T-helper 17 cell (primary cell): ENCODE measurements around the gene MTO1. TPM values are rescaled to one million over a fixed set of nuclear protein-coding genes. Genes with fewer than 3 reads are reported as not detected.
A peak's percentile ranks its signal among the peaks of the same experiment; 100 is the strongest.
"Not testable (repeated sequence)": the region's sequence is repeated elsewhere in the genome, so short reads cannot be mapped to it uniquely, and the experiment has no call there.

Experiments used
- ATAC-seq: fragments of 150-1000 bp; cut with Tn5 transposase; 2 replicates; pipeline ENCODE4 v1.10.0; 2021; ENCODE audit warnings: mild to moderate bottlenecking, moderate library complexity
- DNase-seq, 3 donors: peaks; one replicate each; pipeline versions ENCODE4 v3.0.0 to v3.0.0-alpha.2; 2020 to 2021
- H3K9me3 ChIP-seq: one replicate; pipeline ENCODE4 v1.7.0; 2013; ENCODE audit warnings: low read length, mild to moderate bottlenecking; ENCODE audit not compliant: control insufficient read depth, poor library complexity, severe bottlenecking
- H3K27ac Mint-ChIP-seq: one replicate; pipeline ENCODE4 v1.8.0; 2022; ENCODE audit warnings: mild to moderate bottlenecking, moderate library complexity, mixed read lengths
- H3K27me3 Mint-ChIP-seq: one replicate; pipeline ENCODE4 v1.8.0; 2022; ENCODE audit warnings: mixed read lengths
- H3K36me3 Mint-ChIP-seq: one replicate; pipeline ENCODE4 v1.8.0; 2022; ENCODE audit warnings: low read depth, mixed read lengths
- H3K4me1 Mint-ChIP-seq: one replicate; pipeline ENCODE4 v1.8.0; 2022; ENCODE audit warnings: mild to moderate bottlenecking, mixed read lengths
- H3K4me3 Mint-ChIP-seq: one replicate; pipeline ENCODE4 v1.8.0; 2022; ENCODE audit warnings: mild to moderate bottlenecking, moderate library complexity, mixed read lengths
- total RNA-seq, 4 donors: library from RNA in 2 of 4; stranded (reverse) in 2 of 4; gene quantifications; one replicate each; pipeline ENCODE4 v1.2.3 and lab custom pipeline; 2022 to 2026

Gene MTO1
- total RNA-seq, 2 donors from 2014 or later: 37.1 to 47.4 TPM

GRCh38 chr6:73511796-73512195 lies 50.3 kb downstream of the MTO1 start:
- no peaks in the 10 kb centered on the region for H3K27me3 Mint-ChIP-seq
- H3K27ac Mint-ChIP-seq: peak overlapping the region; percentile 67
- ATAC-seq: no peak
- H3K36me3 Mint-ChIP-seq: peaks cover 3% of the 10 kb centered on the region
- peaks cover 26% of the 10 kb centered on the region for H3K4me1 Mint-ChIP-seq
- no peak overlapping the region for H3K4me3 Mint-ChIP-seq
- no peak for DNase-seq
- no peaks in the 10 kb centered on the region for H3K9me3 ChIP-seq

DNA sequence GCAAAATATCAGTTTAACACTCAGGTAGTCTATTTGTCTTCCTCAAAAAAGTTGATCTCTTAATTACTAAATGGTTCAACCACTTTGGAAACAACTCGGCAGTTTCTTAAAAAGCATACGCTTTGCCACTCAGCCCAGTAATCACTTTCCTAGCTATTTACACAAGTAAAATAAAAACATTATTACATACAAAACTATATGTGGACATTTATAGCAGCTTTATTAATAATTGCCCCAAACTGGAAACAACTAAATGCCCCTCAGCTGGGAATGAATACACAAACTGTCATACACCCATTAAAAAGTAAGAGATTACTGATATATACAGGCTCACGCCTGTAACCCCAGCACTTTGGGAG lies 51.9 kb downstream of the MTO1 start:
- Mint-ChIP-seq H3K4me1 (peaks cover 33% of the 10 kb centered on the region), H3K27ac (peak overlapping the region; percentile 100), H3K4me3 (peak overlapping the region; percentile 45), H3K27me3 (no peaks in the 10 kb centered on the region), H3K36me3 (peaks cover 3% of the 10 kb centered on the region)
- peaks cover 2% of the 10 kb centered on the region for H3K9me3 ChIP-seq
- ATAC-seq (peak; percentile 5), DNase-seq (no peak)

DNA sequence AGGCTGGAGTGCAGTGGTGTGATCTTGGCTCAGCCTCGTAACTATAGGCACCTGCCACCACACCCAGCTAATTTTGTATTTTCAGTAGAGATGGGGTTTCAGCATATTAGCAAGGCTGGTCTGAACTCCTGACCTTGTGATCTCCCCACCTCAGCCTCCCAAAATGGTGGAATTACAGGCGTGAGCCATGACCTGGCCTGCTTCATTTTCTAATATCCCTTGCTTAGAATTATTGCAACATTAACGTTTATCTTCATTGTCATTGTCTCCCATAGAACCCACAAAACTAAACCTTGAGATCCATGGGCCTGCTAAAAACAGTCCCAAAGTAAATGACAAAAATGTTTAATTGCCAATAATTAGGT lies 53.2 kb downstream of the MTO1 start:
- Mint-ChIP-seq H3K27ac (peak overlapping the region; percentile 100), H3K4me3 (peak overlapping the region; percentile 76), H3K27me3 (no peaks in the 10 kb centered on the region), H3K4me1 (peaks cover 40% of the 10 kb centered on the region), H3K36me3 (peaks cover 8% of the 10 kb centered on the region)
- ATAC-seq (no peak), DNase-seq (no peak)
- peaks cover 4% of the 10 kb centered on the region for H3K9me3 ChIP-seq

DNA sequence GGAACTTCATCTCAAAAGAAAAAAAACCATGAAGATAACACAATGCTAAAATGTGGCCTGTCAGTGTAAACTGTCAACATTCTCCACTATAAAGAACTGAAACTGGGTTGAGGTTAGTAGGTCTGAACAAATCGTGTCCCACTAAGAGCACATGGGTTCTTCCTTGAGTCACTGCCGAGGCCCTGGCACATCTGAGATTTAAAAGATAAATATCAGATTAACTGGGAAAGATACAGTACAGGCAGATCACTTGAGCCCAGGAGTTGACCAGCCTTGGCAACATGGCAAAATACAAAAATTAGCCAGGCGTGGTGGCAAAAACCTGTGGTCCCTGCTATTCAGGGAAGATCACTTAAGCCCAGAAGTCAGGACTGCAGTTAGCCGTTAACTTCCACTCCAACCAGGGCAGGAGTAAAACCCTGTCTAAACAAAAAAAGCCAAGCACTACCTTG lies 53.7 kb downstream of the MTO1 start:
- peaks cover 4% of the 10 kb centered on the region for H3K9me3 ChIP-seq
- Mint-ChIP-seq H3K27me3 (no peaks in the 10 kb centered on the region), H3K4me1 (peaks cover 45% of the 10 kb centered on the region), H3K36me3 (peaks cover 11% of the 10 kb centered on the region), H3K27ac (peak overlapping the region; percentile 100), H3K4me3 (peak overlapping the region; percentile 76)
- ATAC-seq (peak; percentile 12), DNase-seq (no peak)

DNA sequence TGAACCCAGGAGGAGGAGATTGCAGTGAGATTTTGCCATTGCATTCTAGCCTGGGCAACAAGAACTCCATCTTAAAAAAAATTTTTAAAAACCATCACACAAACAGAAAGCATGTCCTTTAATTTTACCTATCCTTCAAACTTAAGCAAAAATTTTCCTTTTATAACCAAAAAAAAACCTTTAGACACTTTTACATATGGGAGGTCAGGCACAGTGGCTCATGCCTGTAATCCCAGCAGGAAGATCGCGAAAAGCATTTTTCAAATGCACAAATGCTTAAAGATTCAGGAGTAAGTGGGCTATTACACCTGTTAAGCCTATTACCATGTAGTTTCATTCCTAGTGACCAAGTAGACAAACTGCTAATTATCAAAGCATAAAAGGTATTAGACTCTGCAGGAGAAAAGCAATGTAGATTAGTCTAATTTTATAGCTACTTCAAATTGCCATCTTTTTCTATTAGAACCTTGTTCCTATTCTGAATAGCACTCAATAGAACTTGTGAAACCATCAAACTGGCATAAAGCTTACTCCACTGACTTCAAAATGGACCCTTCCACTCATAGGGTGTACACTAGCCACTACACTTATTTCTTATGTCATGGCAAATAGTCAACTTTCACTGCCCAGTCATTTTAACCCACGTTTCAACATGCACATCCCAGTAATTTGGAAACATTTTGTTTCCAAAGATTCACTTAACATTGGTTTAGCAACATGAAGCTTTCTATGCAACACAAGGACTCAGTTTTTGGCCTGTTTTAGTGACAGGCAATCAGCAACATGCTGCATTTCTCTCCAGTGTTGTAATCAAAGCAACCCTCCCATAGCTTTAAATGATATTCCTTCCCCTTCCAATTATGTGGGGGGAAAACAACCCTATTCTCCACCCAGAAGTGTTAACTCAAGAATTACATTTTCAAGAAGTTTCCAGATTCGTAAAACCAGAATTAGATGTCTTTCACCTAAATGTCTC lies 55.3 kb downstream of the MTO1 start:
- DNase-seq (no peak), ATAC-seq (no peak)
- Mint-ChIP-seq H3K4me1 (peaks cover 53% of the 10 kb centered on the region), H3K36me3 (peaks cover 13% of the 10 kb centered on the region), H3K4me3 (peak overlapping the region; percentile 76), H3K27me3 (peaks cover 6% of the 10 kb centered on the region), H3K27ac (peak overlapping the region; percentile 100)
- peaks cover 4% of the 10 kb centered on the region for H3K9me3 ChIP-seq

DNA sequence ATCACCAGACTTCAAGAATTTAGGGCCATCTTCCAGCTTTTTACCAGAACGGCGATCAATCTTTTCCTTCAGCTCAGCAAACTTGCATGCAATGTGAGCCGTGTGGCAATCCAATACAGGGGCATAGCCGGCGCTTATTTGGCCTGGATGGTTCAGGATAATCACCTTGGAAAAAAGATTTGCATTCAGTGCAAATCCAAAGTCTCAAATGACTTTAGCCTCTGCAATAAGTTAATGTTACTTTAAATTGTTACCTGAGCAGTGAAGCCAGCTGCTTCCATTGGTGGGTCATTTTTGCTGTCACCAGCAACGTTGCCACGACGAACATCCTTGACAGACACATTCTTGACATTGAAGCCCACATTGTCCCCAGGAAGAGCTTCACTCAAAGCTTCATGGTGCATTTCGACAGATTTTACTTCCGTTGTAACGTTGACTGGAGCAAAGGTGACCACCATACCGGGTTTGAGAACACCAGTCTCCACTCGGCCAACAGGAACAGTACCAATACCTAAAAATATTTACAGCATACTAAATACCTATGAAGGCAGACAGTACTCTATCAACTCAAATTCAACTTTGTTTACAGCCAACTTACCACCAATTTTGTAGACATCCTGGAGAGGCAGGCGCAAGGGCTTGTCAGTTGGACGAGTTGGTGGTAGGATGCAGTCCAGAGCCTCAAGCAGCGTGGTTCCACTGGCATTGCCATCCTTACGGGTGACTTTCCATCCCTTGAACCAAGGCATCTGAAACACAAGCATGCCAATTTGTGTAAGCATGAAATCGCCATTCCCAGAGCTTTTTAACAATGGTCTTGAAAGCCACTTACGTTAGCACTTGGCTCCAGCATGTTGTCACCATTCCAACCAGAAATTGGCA lies 56.8 kb downstream of the MTO1 start:
- DNase-seq, H3K27me3 Mint-ChIP-seq, H3K9me3 ChIP-seq, ATAC-seq: not testable (repeated sequence)
- H3K36me3 Mint-ChIP-seq: peaks cover 11% of the 10 kb centered on the region
- peaks cover 52% of the 10 kb centered on the region for H3K4me1 Mint-ChIP-seq
- H3K4me3 Mint-ChIP-seq: peak overlapping the region; percentile 91
- peak overlapping the region; percentile 100 for H3K27ac Mint-ChIP-seq

GRCh38 chr6:73518982-73519881 lies 57.7 kb downstream of the MTO1 start:
- Mint-ChIP-seq H3K4me1 (peaks cover 55% of the 10 kb centered on the region), H3K36me3 (peaks cover 11% of the 10 kb centered on the region)

DNA sequence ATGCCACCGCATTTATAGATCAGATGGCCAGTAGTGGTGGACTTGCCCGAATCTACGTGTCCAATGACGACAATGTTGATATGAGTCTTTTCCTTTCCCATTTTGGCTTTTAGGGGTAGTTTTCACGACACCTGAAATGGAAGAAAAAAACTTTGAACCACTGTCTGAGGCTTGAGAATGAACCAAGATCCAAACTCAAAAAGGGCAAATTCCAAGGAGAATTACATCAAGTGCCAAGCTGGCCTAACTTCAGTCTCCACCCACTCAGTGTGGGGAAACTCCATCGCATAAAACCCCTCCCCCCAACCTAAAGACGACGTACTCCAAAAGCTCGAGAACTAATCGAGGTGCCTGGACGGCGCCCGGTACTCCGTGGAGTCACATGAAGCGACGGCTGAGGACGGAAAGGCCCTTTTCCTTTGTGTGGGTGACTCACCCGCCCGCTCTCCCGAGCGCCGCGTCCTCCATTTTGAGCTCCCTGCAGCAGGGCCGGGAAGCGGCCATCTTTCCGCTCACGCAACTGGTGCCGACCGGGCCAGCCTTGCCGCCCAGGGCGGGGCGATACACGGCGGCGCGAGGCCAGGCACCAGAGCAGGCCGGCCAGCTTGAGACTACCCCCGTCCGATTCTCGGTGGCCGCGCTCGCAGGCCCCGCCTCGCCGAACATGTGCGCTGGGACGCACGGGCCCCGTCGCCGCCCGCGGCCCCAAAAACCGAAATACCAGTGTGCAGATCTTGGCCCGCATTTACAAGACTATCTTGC lies 58.6 kb downstream of the MTO1 start:
- peaks cover 4% of the 10 kb centered on the region for H3K9me3 ChIP-seq
- peak; percentile 64 to 79 (median 67) for DNase-seq
- Mint-ChIP-seq H3K4me3 (peak overlapping the region; percentile 91), H3K27ac (peak overlapping the region; percentile 100), H3K27me3 (peaks cover 6% of the 10 kb centered on the region), H3K4me1 (peaks cover 51% of the 10 kb centered on the region), H3K36me3 (peaks cover 11% of the 10 kb centered on the region)
- peak; percentile 34 for ATAC-seq

More at GRCh38 chr6:73518982-73519881, 57.7 kb downstream of the MTO1 start:
- H3K9me3 ChIP-seq, ATAC-seq, H3K27me3 Mint-ChIP-seq, DNase-seq: not testable (repeated sequence)
- peak overlapping the region; percentile 100 for H3K27ac Mint-ChIP-seq
- H3K4me3 Mint-ChIP-seq: peak overlapping the region; percentile 91

DNA sequence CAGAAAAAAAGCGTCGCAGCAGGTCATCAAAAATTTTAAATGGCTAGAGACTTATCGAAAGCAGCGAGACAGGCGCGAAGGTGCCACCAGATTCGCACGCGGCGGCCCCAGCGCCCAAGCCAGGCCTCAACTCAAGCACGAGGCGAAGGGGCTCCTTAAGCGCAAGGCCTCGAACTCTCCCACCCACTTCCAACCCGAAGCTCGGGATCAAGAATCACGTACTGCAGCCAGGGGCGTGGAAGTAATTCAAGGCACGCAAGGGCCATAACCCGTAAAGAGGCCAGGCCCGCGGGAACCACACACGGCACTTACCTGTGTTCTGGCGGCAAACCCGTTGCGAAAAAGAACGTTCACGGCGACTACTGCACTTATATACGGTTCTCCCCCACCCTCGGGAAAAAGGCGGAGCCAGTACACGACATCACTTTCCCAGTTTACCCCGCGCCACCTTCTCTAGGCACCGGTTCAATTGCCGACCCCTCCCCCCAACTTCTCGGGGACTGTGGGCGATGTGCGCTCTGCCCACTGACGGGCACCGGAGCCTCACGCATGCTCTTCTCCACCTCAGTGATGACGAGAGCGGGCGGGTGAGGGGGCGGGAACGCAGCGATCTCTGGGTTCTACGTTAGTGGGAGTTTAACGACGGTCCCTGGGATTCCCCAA lies 59.3 kb downstream of the MTO1 start, which contains the start of gene EEF1A1:
Gene EEF1A1, minus strand, starts transcription at position 345 of the 663 bp plus-strand sequence. CDS start 1,006 bp downstream, outside the sequence.
- H3K9me3 ChIP-seq: peaks cover 4% of the 10 kb centered on the region
- Mint-ChIP-seq H3K36me3 (peaks cover 11% of the 10 kb centered on the region), H3K4me3 (peak within 1 kb of the TSS; percentile 91), H3K27ac (peak within 1 kb of the TSS; percentile 100), H3K4me1 (peaks cover 45% of the 10 kb centered on the region), H3K27me3 (peaks cover 6% of the 10 kb centered on the region)
- DNase-seq (peak; percentile 96 to 99 (median 97)), ATAC-seq (peak; percentile 81)

- DNase-seq: peak in 1 of 3 donors; percentile 58
- peaks cover 4% of the 10 kb centered on the region for H3K9me3 ChIP-seq
- peak; percentile 36 for ATAC-seq
- peak overlapping the region; percentile 91 for H3K4me3 Mint-ChIP-seq
- H3K27ac Mint-ChIP-seq: peak overlapping the region; percentile 100
- peaks cover 11% of the 10 kb centered on the region for H3K36me3 Mint-ChIP-seq
- H3K27me3 Mint-ChIP-seq: peaks cover 6% of the 10 kb centered on the region
- peaks cover 40% of the 10 kb centered on the region for H3K4me1 Mint-ChIP-seq
Observed at GRCh38 chr6:73521351-73521985, 59.9 kb downstream of the MTO1 start.
